Sigmoid colon (tissue), 4 donors: ENCODE measurements around the gene SUMO2.

Experiments used
- EP300 ChIP-seq, 4 donors: sonication (generic); formaldehyde crosslinking; IDR thresholded peaks; one replicate each; pipeline ENCODE4 v1.6.1; 2017; ENCODE audit warnings: antibody characterized with exemption in 4 of 4
- POLR2A ChIP-seq, 2 donors: fragments of 450-650 bp; IDR thresholded peaks; one replicate each; pipeline ENCODE4 v1.6.1; 2016; ENCODE audit warnings: antibody characterized with exemption in 2 of 2, mild to moderate bottlenecking in 2 of 2, moderate library complexity in 2 of 2
- POLR2AphosphoS5 ChIP-seq, 4 donors: sonication (generic); formaldehyde crosslinking; IDR thresholded peaks; one replicate each; pipeline ENCODE4 v1.6.1; 2017; ENCODE audit warnings: antibody characterized with exemption in 4 of 4
- TF ChIP-seq, protein P1 (sequence below), 4 experiments: fragments of 450-650 bp in 3 of 4; fragments of 200-600 bp in 1 of 4; IDR thresholded peaks; one replicate each; pipeline ENCODE4 v1.5.1; 2016 to 2019; ENCODE audit warnings: antibody characterized with exemption in 4 of 4, mild to moderate bottlenecking in 3 of 4, moderate library complexity in 2 of 4

GRCh38 chr17:75130059-75130631, 52.6 kb downstream of the SUMO2 start:
- TF ChIP-seq POLR2A (IDR thresholded peaks at IDR 0.05) = no peak
- TF ChIP-seq, protein P1, sequence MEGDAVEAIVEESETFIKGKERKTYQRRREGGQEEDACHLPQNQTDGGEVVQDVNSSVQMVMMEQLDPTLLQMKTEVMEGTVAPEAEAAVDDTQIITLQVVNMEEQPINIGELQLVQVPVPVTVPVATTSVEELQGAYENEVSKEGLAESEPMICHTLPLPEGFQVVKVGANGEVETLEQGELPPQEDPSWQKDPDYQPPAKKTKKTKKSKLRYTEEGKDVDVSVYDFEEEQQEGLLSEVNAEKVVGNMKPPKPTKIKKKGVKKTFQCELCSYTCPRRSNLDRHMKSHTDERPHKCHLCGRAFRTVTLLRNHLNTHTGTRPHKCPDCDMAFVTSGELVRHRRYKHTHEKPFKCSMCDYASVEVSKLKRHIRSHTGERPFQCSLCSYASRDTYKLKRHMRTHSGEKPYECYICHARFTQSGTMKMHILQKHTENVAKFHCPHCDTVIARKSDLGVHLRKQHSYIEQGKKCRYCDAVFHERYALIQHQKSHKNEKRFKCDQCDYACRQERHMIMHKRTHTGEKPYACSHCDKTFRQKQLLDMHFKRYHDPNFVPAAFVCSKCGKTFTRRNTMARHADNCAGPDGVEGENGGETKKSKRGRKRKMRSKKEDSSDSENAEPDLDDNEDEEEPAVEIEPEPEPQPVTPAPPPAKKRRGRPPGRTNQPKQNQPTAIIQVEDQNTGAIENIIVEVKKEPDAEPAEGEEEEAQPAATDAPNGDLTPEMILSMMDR (IDR thresholded peaks at IDR 0.05) = no peak
- no peak for TF ChIP-seq POLR2AphosphoS5 (IDR thresholded peaks at IDR 0.05)
- TF ChIP-seq EP300 (IDR thresholded peaks at IDR 0.05) = no peak
